ENCODE measurements around the gene CLTB. TPM values are rescaled to one million over a fixed set of nuclear protein-coding genes. Genes with fewer than 3 reads are reported as not detected.

Gene CLTB
- total and polyA plus RNA-seq, 10 of the 15 experiments (the other 5 are each of a cell fraction or from before 2014, with no cell fraction given): 1.6 to 52.8 (median 36.9) TPM

- H3K9ac ChIP-seq (ENCODE audit: control insufficient read depth, insufficient read depth, low read length): peak within 1 kb of the TSS; percentile 71
- 0 out of 2 replicates have a peak, but pooled peaks have one; percentile 64 for TF ChIP-seq SMARCA5 (IDR thresholded peaks at IDR 0.05)
- TF ChIP-seq RB1 (IDR thresholded peaks at IDR 0.05; ENCODE audit: borderline replicate concordance): peak; percentile 10; the same call in 1 of the 2 replicates
- TF ChIP-seq SIX5 (IDR thresholded peaks at IDR 0.05; ENCODE audit: low read depth, low read length, severe bottlenecking): peak; percentile 73
- no peak for TF ChIP-seq POU2F2 (IDR thresholded peaks at IDR 0.05; ENCODE audit: borderline replicate concordance, low read depth, low read length)
- TF ChIP-seq STAT1 (conservative IDR thresholded peaks at IDR 0.05): 0 out of 2 replicates have a peak, but pooled peaks have one; percentile 37
- TF ChIP-seq CHD2 (IDR thresholded peaks at IDR 0.05; ENCODE audit: borderline replicate concordance, low read depth, low read length): 0 out of 2 replicates have a peak, but pooled peaks have one; percentile 11
- peak in 1 of 2 experiments; percentile 44; a peak in 2 of 4 replicates for TF ChIP-seq BHLHE40 (IDR thresholded peaks at IDR 0.05; ENCODE audit: borderline replicate concordance in 1 of 2, low read depth in 2 of 2, low read length in 1 of 2)
- TF ChIP-seq TARDBP (IDR thresholded peaks at IDR 0.05; ENCODE audit: borderline replicate concordance): peak; percentile 77
- TF ChIP-seq ZNF24 (IDR thresholded peaks at IDR 0.05): 0 out of 2 replicates have a peak, but pooled peaks have one; percentile 11
- TF ChIP-seq RBBP5 (conservative IDR thresholded peaks at IDR 0.05): no peak
- TF ChIP-seq MYC (IDR thresholded peaks at IDR 0.05; ENCODE audit: insufficient read depth, insufficient read length, insufficient replicate concordance, low read length, severe bottlenecking): peak; percentile 64
- TF ChIP-seq NR2C1 (IDR thresholded peaks at IDR 0.05): peak; percentile 50
- peak; percentile 78 for TF ChIP-seq HCFC1 (IDR thresholded peaks at IDR 0.05; ENCODE audit: low read length)
- peak; percentile 84; the same call in 1 of the 2 replicates for TF ChIP-seq ZNF687 (IDR thresholded peaks at IDR 0.05)
- TF ChIP-seq JUND (IDR thresholded peaks at IDR 0.05; ENCODE audit: low read depth, low read length): no peak
- no peak for TF ChIP-seq ATF2 (IDR thresholded peaks at IDR 0.05; ENCODE audit: low read length)
- TF ChIP-seq STAT3 (IDR thresholded peaks at IDR 0.05; ENCODE audit: low read depth, low read length): no peak
- 0 out of 2 replicates have a peak, but pooled peaks have one; percentile 22 for TF ChIP-seq TAF1 (IDR thresholded peaks at IDR 0.05; ENCODE audit: borderline replicate concordance, low read depth, low read length)
- TF ChIP-seq PAX5 (IDR thresholded peaks at IDR 0.05; ENCODE audit: borderline replicate concordance, low read depth, low read length): peak; percentile 53; the same call in 1 of the 2 replicates
These were observed 50.7 kb downstream of the CLTB start, which contains the start of gene ARL10 for GRCh38 chr5:176365351-176366231. Gene ARL10 (plus strand): TSS chr5:176365487. CDS start chr5:176365564, 77 bp downstream.

More at GRCh38 chr5:176365351-176366231, 50.7 kb downstream of the CLTB start, which contains the start of gene ARL10:
- Histone ChIP-seq H2AFZ (ENCODE audit: control insufficient read depth, low read depth, low read length) (peak within 1 kb of the TSS; percentile 92), H3K9me3 (replicated peaks; ENCODE audit: control insufficient read depth, insufficient read depth, low read length) (no peaks in the 10 kb centered on the region), H4K20me1 (ENCODE audit: control insufficient read depth, insufficient read depth) (no peaks in the 10 kb centered on the region), H3K79me2 (ENCODE audit: control insufficient read depth, insufficient read depth, low read length) (peaks cover 10% of the 10 kb centered on the region), H3K4me2 (ENCODE audit: control insufficient read depth, insufficient read depth) (peak within 1 kb of the TSS; percentile 98), H3K27ac (ENCODE audit: control insufficient read depth, insufficient read depth) (no peak within 1 kb of the TSS), H3K4me1 (ENCODE audit: control insufficient read depth, insufficient read depth, low read length) (no peaks in the 10 kb centered on the region; the same call in 1 of the 2 replicates), H3K36me3 (ENCODE audit: control insufficient read depth in 2 of 2, insufficient read depth in 2 of 2, low read length in 1 of 2) (no peaks in the 10 kb centered on the region), H3K4me3 (peak within 1 kb of the TSS; percentile 91), H3K27me3 (replicated peaks in 1 of 2; ENCODE audit: control insufficient read depth in 2 of 2, insufficient read depth in 2 of 2, low read length in 1 of 2) (no peaks in the 10 kb centered on the region)
- POLR2A ChIA-PET: no interaction called here
- FAIRE-seq: no peak
- intact Hi-C loops (cut with micrococcal nuclease; ENCODE audit: unreplicated experiment): loop anchor here (1.0 kb wide), 1 partner anchor 23 kb away; the partner anchor contains the start of genes HIGD2A and NOP16
- no TSS peak for BruUV-seq (replicated peaks)
- CTCF ChIA-PET: no interaction called here
- in situ Hi-C loops (cut with MboI): no loop called here
- peak; percentile 52 for ATAC-seq
- WGBS (ENCODE audit: insufficient coverage, insufficient replicate concordance, low lambda C conversion rate, missing lambda C conversion rate): 10% methylated on average over 89 of the region's 108 CpGs
- SMC1A ChIA-PET (ENCODE audit: uncharacterized antibody, unreplicated experiment): no interaction called here
- RAD21 ChIA-PET (ENCODE audit: unreplicated experiment): no interaction called here
- no peak for DNase-seq (ENCODE audit: low read depth, low spot score)

All from GM12878 (cell line).